ENCODE results near the gene ARHGEF4.

GRCh38 chr2:130917006-130917688 lies 80.4 kb downstream of the ARHGEF4 start:
- TF ChIP-seq EZH2 (IDR thresholded peaks at IDR 0.05): no peak
- TF ChIP-seq POLR2AphosphoS5 (IDR thresholded peaks at IDR 0.05; ENCODE audit: borderline replicate concordance, low read depth, low read length): no peak
- TF ChIP-seq FOXP2 (optimal IDR thresholded peaks at IDR 0.05; ENCODE audit: control extremely low read depth, extremely low read length, insufficient read depth): no peak

Measured in SK-N-MC (cell line).